K562 (cell line): ENCODE data around the gene ZNF24. TPM values are rescaled to one million over a fixed set of nuclear protein-coding genes. Genes with fewer than 3 reads are reported as not detected.

Experiments
- ATAC-seq: fragments of 200-7000 bp; cut with Tn5 transposase; 3 replicates; pipeline ENCODE4 v1.9.1; 2020; ENCODE audit warnings: moderate library complexity
- BruUV-seq: library from RNA; stranded (reverse); fragments of 400-500 nt; replicated peaks from 2 replicates; lab custom pipeline; 2021; lab: Mats Ljungman, UMichigan
- CTCF ChIA-PET: fragments of 300-600 bp; formaldehyde crosslinking; extraction: SDS; loops from one replicate; lab custom pipeline; 2021; ENCODE audit warnings: low intra/inter-chr PET ratio; lab: Yijun Ruan, JAX
- POLR2A ChIA-PET: fragments of 300-600, 350-650 bp; sonication (Branson Sonifier 250); formaldehyde crosslinking; extraction: SDS; loops from one replicate; lab custom pipeline; 2021; ENCODE audit warnings: antibody characterized with exemption, inconsistent platforms; lab: Yijun Ruan, JAX
- DNase-seq, 4 experiments: peaks; one replicate each; pipeline versions ENCODE4 v3.0.0 to v3.0.0-alpha.2; 2011 to 2018; ENCODE audit warnings: low spot score in 3 of 4, mixed read lengths in 3 of 4; ENCODE audit errors: extremely low read depth in 1 of 4
- FAIRE-seq: peaks from 2 replicates; lab custom pipeline; 2011; peaks lifted over from hg19 to GRCh38; lab: Jason Lieb, UNC
- H2AFZ ChIP-seq: 2 replicates; pipeline ENCODE4 v1.6.0; 2011; ENCODE audit warnings: low read depth, low read length, control low read depth, inconsistent platforms
- H3K27ac ChIP-seq: fragments of 200-600 bp; 3 replicates; pipeline ENCODE4 v1.8.0; 2011; ENCODE audit warnings: low read depth, mild to moderate bottlenecking, control low read depth, inconsistent platforms, low read length, moderate library complexity, mixed read lengths; ENCODE audit errors: extremely low read depth
- H3K27me3 ChIP-seq, 2 experiments: fragments of 300-600 bp in 1 of 2; 2 replicates in 1 of 2; 3 replicates in 1 of 2; pipeline versions ENCODE4 v1.6.0 to v1.8.0; 2011; ENCODE audit warnings: inconsistent platforms in 2 of 2, low read length in 2 of 2, mild to moderate bottlenecking in 1 of 2, mixed read lengths in 1 of 2, moderate library complexity in 1 of 2; ENCODE audit not compliant: control insufficient read depth in 2 of 2, insufficient read depth in 2 of 2
- H3K36me3 ChIP-seq: fragments of 300-600 bp; 3 replicates; pipeline ENCODE4 v1.8.0; 2011; ENCODE audit warnings: mild to moderate bottlenecking, low read length, inconsistent platforms; ENCODE audit not compliant: control insufficient read depth, insufficient read depth
- H3K4me1 ChIP-seq, 2 experiments: fragments of 200-600 bp in 1 of 2; replicated peaks in 1 of 2; 2 replicates in 1 of 2; 3 replicates in 1 of 2; pipeline versions ENCODE4 v1.5.1 to v1.8.0; 2011; ENCODE audit warnings: inconsistent platforms in 2 of 2, low read length in 2 of 2, mild to moderate bottlenecking in 1 of 2, mixed read lengths in 1 of 2, moderate library complexity in 1 of 2; ENCODE audit not compliant: control insufficient read depth in 2 of 2, insufficient read depth in 2 of 2
- H3K4me2 ChIP-seq: 2 replicates; pipeline ENCODE4 v1.6.1; 2011; ENCODE audit warnings: low read length, control low read depth, inconsistent platforms, mixed read lengths; ENCODE audit not compliant: insufficient read depth
- H3K4me3 ChIP-seq: fragments of 200-600 bp; sonication (generic), shearing (Covaris generic); 2 replicates; pipeline ENCODE4 v1.5.1; 2016; ENCODE audit warnings: control low read depth, inconsistent platforms
- H3K79me2 ChIP-seq: fragments of 200-600 bp; 3 replicates; pipeline ENCODE4 v1.8.0; 2011; ENCODE audit warnings: low read length, inconsistent platforms; ENCODE audit not compliant: control insufficient read depth, insufficient read depth
- H3K9ac ChIP-seq, 2 experiments: 2 replicates each; pipeline versions ENCODE4 v1.6.0 to v1.6.1; 2011; ENCODE audit warnings: low read depth in 2 of 2, low read length in 2 of 2, control low read depth in 1 of 2, inconsistent platforms in 1 of 2, mild to moderate bottlenecking in 1 of 2, mixed read lengths in 1 of 2; ENCODE audit not compliant: insufficient read depth in 1 of 2
- H3K9me1 ChIP-seq: one replicate; pipeline ENCODE4 v1.6.0; 2011; ENCODE audit warnings: inconsistent platforms, mild to moderate bottlenecking, low read length, moderate library complexity; ENCODE audit not compliant: control insufficient read depth, insufficient read depth
- H3K9me3 ChIP-seq: replicated peaks from 2 replicates; pipeline ENCODE4 v1.5.1; 2011; ENCODE audit warnings: low read depth, low read length, inconsistent platforms; ENCODE audit not compliant: control insufficient read depth, insufficient read depth
- H4K20me1 ChIP-seq: replicated peaks from 2 replicates; pipeline ENCODE4 v1.6.1; 2011; ENCODE audit warnings: low read length, inconsistent platforms, mixed read lengths; ENCODE audit not compliant: control insufficient read depth, insufficient read depth
- ADNP ChIP-seq: fragments of 200-800 bp; sonication (Bioruptor generic); IDR thresholded peaks from 2 replicates; pipeline ENCODE4 v1.6.1; 2016; ENCODE audit warnings: missing genetic modification characterization, missing compliant biosample characterization
- FOXK1 ChIP-seq: sonication (generic); formaldehyde crosslinking; IDR thresholded peaks from 2 replicates; pipeline ENCODE4 v1.8.0; 2022; ENCODE audit warnings: missing genetic modification reagents, mild to moderate bottlenecking, borderline replicate concordance
- HNRNPK ChIP-seq: fragments of 200-400 bp; formaldehyde crosslinking; IDR thresholded peaks from one replicate; pipeline ENCODE4 v1.6.1; 2018; ENCODE audit warnings: mild to moderate bottlenecking, low read depth, low read length; ENCODE audit not compliant: poor library complexity, severe bottlenecking
- MAX ChIP-seq: sonication (generic); formaldehyde crosslinking; IDR thresholded peaks from 2 replicates; pipeline ENCODE4 v1.9.0; 2022; ENCODE audit warnings: mild to moderate bottlenecking, missing genetic modification reagents
- TFE3 ChIP-seq: fragments of 450-650 bp; formaldehyde crosslinking; IDR thresholded peaks from 2 replicates; pipeline ENCODE4 v1.4.0; 2020; ENCODE audit warnings: mild to moderate bottlenecking, mixed read lengths
- THRA ChIP-seq: fragments of 450-650 bp; IDR thresholded peaks from 2 replicates; pipeline ENCODE4 v1.6.1; 2017; ENCODE audit warnings: mild to moderate bottlenecking, moderate library complexity
- TOE1 ChIP-seq, 2 experiments: fragments of 450-650 bp in 1 of 2; sonication (generic) in 1 of 2; formaldehyde crosslinking in 1 of 2; IDR thresholded peaks; 2 replicates each; pipeline versions ENCODE4 v1.7.1 to v1.8.0; 2016 to 2022; ENCODE audit warnings: borderline replicate concordance in 2 of 2, mild to moderate bottlenecking in 2 of 2, antibody characterized with exemption in 1 of 2, inconsistent platforms in 1 of 2, low read depth in 1 of 2, missing genetic modification reagents in 1 of 2, moderate library complexity in 1 of 2
- ZNF584 ChIP-seq: fragments of 200-800 bp; sonication (Bioruptor generic); IDR thresholded peaks from 2 replicates; pipeline ENCODE4 v1.6.1; 2016; ENCODE audit warnings: low read depth, mild to moderate bottlenecking, missing genetic modification characterization, missing compliant biosample characterization
- WGBS: fragments of 100-300 bp; shearing (Covaris generic); methylation state at CpG from one replicate; pipeline ENCODE4 v1.1.6; 2016; ENCODE audit warnings: low coverage, mixed read lengths; ENCODE audit not compliant: insufficient coverage; ENCODE audit errors: missing lambda C conversion rate; 5-methylcytosine and 5-hydroxymethylcytosine counted together
- in situ Hi-C: fragments of 300-500 bp; cut with MboI; formaldehyde crosslinking; loops from 4 replicates; pipeline ENCODE4 v1.15.0; 2018; ENCODE audit warnings: inconsistent platforms, mixed read lengths
- intact Hi-C: fragments of 100-400 bp; cut with micrococcal nuclease; formaldehyde crosslinking; loops from 2 replicates; pipeline ENCODE4 v1.14.2; 2022
- polyA plus RNA-seq, 8 experiments: library from polyadenylated mRNA; depleted of rRNA in 4 of 8; stranded (reverse) in 5 of 8; unstranded in 3 of 8; fragments of >200 nt; fragmentation: Nextera tagmentation in 2 of 8; fragmentation: Illumina TruSeq in 1 of 8; extraction: Ambion mirVana in 2 of 8; extraction: Trizol in 1 of 8; gene quantifications; 2 replicates each; pipeline versions ENCODE4 v1.2.1 to v1.2.3, GENCODE V29; 2011 to 2014; ENCODE audit warnings: inconsistent platforms in 1 of 8, missing spikeins in 1 of 8
- total RNA-seq, 7 experiments: library from RNA; depleted of rRNA in 6 of 7; stranded (reverse); fragments of >200 nt in 6 of 7; fragmentation: Illumina TruSeq in 2 of 7; extraction: Trizol in 2 of 7; gene quantifications; 2 replicates each; pipeline versions ENCODE4 v1.2.1 to v1.2.3, GENCODE V29; 2011 to 2021; ENCODE audit warnings: low replicate concordance in 1 of 7

The ZNF24 gene
- total and polyA plus RNA-seq, 9 of the 15 experiments (the other 6 are each of a cell fraction or from before 2014, with no cell fraction given), result 35.7 to 72.8 (median 54.1) TPM

- no peak overlapping the region for H3K9ac ChIP-seq
- TF ChIP-seq ZNF584 (CRISPR knock-in tag), result no peak
- peaks cover 63% of the 10 kb centered on the region for H3K36me3 ChIP-seq
- H3K27ac ChIP-seq, result no peak overlapping the region
- 100% methylated on average over 2 of the region's 2 CpGs for WGBS
- in situ Hi-C loops (no loop called here), intact Hi-C loops (loop anchor here (10.0 kb wide), 1 partner anchor 291 kb away; no protein-coding TSS in a partner anchor)
- no peaks in the 10 kb centered on the region for H4K20me1 ChIP-seq
- H3K27me3 ChIP-seq, result no peaks in the 10 kb centered on the region
- ATAC-seq (no peak), DNase-seq (no peak), FAIRE-seq (no peak)
- ChIA-PET POLR2A (no interaction called here), CTCF (no interaction called here)
- H2AFZ ChIP-seq, result no peak overlapping the region
- no TSS peak for BruUV-seq
- no peaks in the 10 kb centered on the region for H3K9me1 ChIP-seq
- peaks cover 32% of the 10 kb centered on the region for H3K79me2 ChIP-seq
- H3K9me3 ChIP-seq, result peaks cover 3% of the 10 kb centered on the region; the same call in 1 of the 2 replicates
- H3K4me1 ChIP-seq, result peaks cover 0 to 4% of the 10 kb centered on the region in 2 experiments; a peak in 3 of 5 replicates
- no peak overlapping the region for H3K4me2 ChIP-seq
- H3K4me3 ChIP-seq, result no peak overlapping the region
Measured at GRCh38 chr18:35296060-35296459, 48.2 kb downstream of the ZNF24 start.

GRCh38 chr18:35291166-35291565 is 53.1 kb downstream of the ZNF24 start:
- Histone ChIP-seq H3K9me3 (no peaks in the 10 kb centered on the region), H2AFZ (0 out of 2 replicates have a peak overlapping the region, but pooled peaks have one; percentile 30), H3K36me3 (peaks cover 43% of the 10 kb centered on the region), H3K4me2 (peak overlapping the region; percentile 98), H3K4me1 (peaks cover 0 to 5% of the 10 kb centered on the region in 2 experiments; a peak in 3 of 5 replicates), H4K20me1 (no peaks in the 10 kb centered on the region), H3K27ac (peak overlapping the region; percentile 88), H3K79me2 (peaks cover 50% of the 10 kb centered on the region), H3K9me1 (no peaks in the 10 kb centered on the region), H3K9ac (peak overlapping the region; percentile 72 to 93), H3K4me3 (peak overlapping the region; percentile 72), H3K27me3 (no peaks in the 10 kb centered on the region)
- WGBS, result 37% methylated on average over 2 of the region's 2 CpGs
- DNase-seq (peak in 1 of 4 experiments; percentile 18), ATAC-seq (peak; percentile 9; the same call in 2 of the 3 replicates), FAIRE-seq (peak; percentile 15)
- ChIA-PET CTCF (interaction anchor here (0.6 kb wide), 1 partner anchor 1511 kb away, joined by 3 read pairs; no protein-coding TSS in a partner anchor), POLR2A (interaction anchor here (0.7 to 1.2 kb wide), 3 partner anchors 15 to 489 kb away, joined by 3 to 4 read pairs (median 3); no protein-coding TSS in a partner anchor)
- in situ Hi-C loops (no loop called here), intact Hi-C loops (loop anchor here (2.0 to 10.0 kb wide), 3 partner anchors 50 to 286 kb away; partner anchors contain the start of genes ZNF24 and ZNF397)
- BruUV-seq, result no TSS peak
- TF ChIP-seq HNRNPK (no peak), ADNP (tag) (no peak), TFE3 (CRISPR knock-in tag) (peak; percentile 92), FOXK1 (no peak), MAX (CRISPR knock-in tag) (no peak), THRA (no peak), TOE1 (IDR thresholded peaks at IDR 0.05; ENCODE audit: borderline replicate concordance) (peak; percentile 56; the same call in 1 of the 2 replicates), TOE1 (CRISPR knock-in tag; IDR thresholded peaks at IDR 0.05; ENCODE audit: borderline replicate concordance, low read depth) (no peak)
